ENCODE results near the gene ARHGEF9.

Gene ARHGEF9

DNA sequence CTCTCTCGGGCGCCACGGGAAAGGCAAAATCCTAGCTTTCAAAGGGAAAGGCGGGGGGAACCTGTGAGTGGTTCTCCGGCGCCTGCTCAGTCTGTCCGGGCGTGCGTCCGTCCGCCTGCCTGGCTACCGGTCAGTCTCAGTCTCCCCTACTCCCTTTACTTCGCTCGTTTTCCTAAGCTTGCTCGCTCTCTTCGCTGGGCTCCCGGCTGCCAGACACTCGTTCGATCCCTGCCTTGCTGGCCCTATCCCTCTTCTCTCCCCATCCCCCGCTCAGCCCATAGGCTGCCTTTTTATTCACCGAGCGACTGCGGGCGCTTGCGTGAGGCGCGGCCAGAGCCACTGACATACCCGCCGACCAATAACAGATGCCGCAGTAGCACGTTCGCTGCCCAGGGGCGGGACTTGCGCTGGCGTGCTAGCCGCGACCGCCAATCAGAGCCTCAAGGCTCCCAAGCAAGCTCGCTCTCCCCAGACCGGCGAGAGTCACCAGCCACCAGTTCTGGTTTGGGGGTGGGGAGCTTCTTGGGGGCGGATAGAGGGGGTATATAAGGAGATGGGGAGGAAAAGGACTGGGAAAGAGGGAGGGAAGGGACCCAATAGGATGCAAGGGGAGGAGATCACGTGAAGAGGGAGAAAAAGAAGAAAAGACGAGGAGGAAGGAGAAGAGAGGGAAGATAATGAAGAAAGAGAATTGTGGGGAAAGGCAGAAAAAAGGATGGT is 30.0 kb downstream of the ARHGEF9 start:
- TF ChIP-seq, protein P1, sequence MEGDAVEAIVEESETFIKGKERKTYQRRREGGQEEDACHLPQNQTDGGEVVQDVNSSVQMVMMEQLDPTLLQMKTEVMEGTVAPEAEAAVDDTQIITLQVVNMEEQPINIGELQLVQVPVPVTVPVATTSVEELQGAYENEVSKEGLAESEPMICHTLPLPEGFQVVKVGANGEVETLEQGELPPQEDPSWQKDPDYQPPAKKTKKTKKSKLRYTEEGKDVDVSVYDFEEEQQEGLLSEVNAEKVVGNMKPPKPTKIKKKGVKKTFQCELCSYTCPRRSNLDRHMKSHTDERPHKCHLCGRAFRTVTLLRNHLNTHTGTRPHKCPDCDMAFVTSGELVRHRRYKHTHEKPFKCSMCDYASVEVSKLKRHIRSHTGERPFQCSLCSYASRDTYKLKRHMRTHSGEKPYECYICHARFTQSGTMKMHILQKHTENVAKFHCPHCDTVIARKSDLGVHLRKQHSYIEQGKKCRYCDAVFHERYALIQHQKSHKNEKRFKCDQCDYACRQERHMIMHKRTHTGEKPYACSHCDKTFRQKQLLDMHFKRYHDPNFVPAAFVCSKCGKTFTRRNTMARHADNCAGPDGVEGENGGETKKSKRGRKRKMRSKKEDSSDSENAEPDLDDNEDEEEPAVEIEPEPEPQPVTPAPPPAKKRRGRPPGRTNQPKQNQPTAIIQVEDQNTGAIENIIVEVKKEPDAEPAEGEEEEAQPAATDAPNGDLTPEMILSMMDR (IDR thresholded peaks at IDR 0.05) = no peak

DNA sequence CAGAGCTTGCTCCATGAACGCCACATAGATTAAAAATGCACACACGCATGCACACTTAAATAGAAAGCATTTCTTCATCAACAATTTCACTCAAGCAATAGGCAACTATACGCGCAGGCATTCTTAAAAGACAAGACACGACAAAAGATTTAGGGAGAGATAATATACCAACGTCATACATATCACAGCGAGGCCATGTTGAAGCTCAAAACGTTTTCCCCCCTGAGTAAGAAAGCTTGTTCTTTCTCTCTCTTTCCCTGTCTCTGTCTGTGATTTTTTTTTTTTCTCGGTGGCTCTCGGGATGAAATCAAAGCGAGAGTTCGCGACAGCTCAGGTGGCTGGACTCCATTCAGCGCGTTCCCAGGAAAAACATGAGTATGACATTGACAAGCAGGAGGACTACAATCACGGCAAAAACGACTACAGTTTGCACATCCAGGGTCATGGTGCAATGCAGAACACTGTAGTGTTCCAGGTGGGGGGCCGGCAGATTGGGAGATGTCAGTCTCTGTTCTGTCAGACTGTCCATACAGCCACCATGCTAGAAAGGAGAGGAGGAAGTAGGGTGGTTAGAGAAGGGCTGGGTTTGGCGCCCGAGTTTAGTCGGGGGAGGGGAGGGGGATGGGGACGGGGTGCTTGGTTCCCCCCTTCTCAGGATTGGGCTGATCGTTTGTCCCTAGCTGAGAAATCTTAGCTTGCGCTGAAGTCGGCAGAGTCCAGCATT is 30.7 kb downstream of the ARHGEF9 start:
- TF ChIP-seq, protein P1 (IDR thresholded peaks at IDR 0.05) = no peak

DNA sequence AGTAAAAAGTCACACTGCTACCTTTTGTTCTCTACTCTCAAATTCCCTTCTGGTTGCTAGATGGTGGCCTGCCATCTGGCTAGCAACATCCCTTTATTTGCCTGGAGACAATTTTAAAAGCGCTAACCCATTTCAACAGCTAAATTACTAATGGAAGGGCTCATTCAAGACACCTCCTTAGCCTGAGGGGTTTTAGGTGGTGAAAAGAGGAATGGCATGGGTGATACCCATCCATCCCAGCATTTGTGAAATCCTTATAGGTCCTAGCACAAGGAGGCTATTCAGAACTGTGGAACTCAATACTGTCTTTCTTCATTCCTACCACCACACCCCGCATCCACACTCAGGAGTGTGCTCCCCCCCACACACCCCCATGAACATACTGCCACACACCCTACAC is 33.5 kb downstream of the ARHGEF9 start:
- TF ChIP-seq, protein P1 (IDR thresholded peaks at IDR 0.05) = no peak

DNA sequence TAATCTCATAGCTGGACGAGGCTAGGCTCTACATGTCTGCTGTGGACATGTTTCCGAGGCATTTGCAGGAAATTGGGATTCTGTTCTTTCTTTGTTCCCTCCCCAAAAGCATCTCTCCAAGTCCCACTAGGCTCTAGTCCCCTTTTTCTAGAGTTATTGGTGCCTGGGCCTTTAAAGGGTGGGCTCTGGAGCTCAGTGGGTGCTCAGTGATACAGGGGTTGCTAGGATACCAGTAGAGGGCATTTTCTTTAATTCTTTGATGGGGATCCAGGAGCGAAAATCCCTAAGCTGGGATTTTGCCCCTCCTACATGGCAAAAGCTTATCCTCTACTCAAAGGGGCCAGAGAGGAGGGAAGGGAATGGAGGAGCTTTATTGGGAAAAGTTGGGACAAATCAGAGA is 34.2 kb downstream of the ARHGEF9 start:
- TF ChIP-seq, protein P1 (IDR thresholded peaks at IDR 0.05) = no peak

DNA sequence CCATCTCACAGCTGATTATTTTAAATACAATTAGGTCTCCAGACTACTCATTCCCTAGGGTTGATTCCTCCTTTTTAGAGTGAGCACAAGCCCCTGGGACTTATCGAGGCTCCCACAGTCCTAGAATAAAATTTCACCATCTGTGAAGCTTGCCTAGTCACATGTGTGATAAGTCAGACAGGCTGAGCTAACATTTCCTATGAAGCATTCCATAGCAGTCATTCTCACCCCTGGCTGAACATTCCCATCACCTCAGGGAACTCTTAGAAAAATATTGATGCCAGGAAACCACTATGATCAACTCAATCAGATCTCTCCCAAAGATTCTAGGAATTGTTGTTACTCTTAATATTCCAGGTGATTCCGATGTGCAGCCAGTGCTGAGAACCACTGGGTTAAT is 37.7 kb downstream of the ARHGEF9 start:
- TF ChIP-seq, protein P1 (IDR thresholded peaks at IDR 0.05) = no peak

DNA sequence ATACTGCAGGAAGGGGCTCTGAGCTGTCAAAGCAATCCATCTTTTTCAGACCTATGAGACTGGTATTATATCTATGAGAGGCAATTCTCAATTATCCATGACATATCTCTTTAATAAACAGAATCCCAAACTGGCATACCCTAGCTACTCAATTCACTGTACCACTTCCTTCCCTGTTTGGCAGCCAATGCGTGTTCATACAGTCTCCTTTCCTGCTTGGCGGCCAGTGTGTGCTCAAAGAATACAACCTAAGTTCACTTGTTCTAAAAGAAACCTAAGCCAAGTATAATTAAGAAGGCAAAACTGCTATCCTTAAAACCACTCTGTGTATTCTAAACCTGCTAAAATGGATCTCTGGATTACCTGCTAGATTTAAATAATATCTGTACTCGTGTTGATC is 38.3 kb downstream of the ARHGEF9 start:
- TF ChIP-seq, protein P1 (IDR thresholded peaks at IDR 0.05) = no peak

DNA sequence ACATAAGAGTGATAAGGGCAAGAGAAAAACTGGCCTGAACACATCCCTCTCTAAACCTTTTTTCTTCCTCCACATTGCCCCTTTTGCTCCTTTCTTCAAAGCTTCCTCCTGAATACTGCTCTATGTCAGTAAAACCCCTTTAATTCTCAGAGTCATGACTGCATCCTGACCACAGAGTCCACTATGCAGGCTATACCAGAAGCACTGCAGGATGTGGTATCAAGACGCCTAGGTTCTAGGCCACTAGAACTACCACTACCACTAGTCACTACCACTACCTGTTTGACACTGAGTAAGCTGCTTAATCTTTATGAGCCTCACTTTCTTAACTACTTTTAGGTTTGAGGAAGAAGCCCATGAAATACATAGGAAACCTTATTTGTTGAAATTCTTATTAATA is 38.7 kb downstream of the ARHGEF9 start:
- TF ChIP-seq, protein P1 (IDR thresholded peaks at IDR 0.05) = no peak
